GM21786 (cell line): ENCODE data around the gene PPFIBP1.
A peak's percentile ranks its signal among the peaks of the same experiment; 100 is the strongest.
"Not testable (repeated sequence)": the region's sequence is repeated elsewhere in the genome, so short reads cannot be mapped to it uniquely, and the experiment has no call there.

ENCODE experiments used
- ATAC-seq: cut with Tn5 transposase; IDR thresholded peaks from one replicate; pipeline ENCODE4 v1.9.1; 2021; ENCODE audit not compliant: unreplicated experiment

Gene PPFIBP1

GRCh38 chr12:27703720-27704452 lies 179.9 kb downstream of the PPFIBP1 start:
- ATAC-seq: peak; percentile 85

- ATAC-seq: no peak
These were observed 181.3 kb downstream of the PPFIBP1 start for GRCh38 chr12:27705263-27705662.

- no peak for ATAC-seq
These were observed 183.2 kb downstream of the PPFIBP1 start for GRCh38 chr12:27707216-27707615.

- no peak for ATAC-seq
These were observed 185.4 kb downstream of the PPFIBP1 start for GRCh38 chr12:27709212-27709931.

- peak; percentile 27 for ATAC-seq
These were observed 186.1 kb downstream of the PPFIBP1 start for GRCh38 chr12:27709932-27710591.

GRCh38 chr12:27710592-27711316 lies 186.7 kb downstream of the PPFIBP1 start, which contains the start of gene MRPS35:
Gene MRPS35 (plus strand): TSS chr12:27710832. CDS start chr12:27710844, 12 bp downstream.
- ATAC-seq: peak; percentile 96

GRCh38 chr12:27711317-27711682 lies 187.3 kb downstream of the PPFIBP1 start:
- ATAC-seq: peak; percentile 7

GRCh38 chr12:27711967-27712366 lies 188.0 kb downstream of the PPFIBP1 start:
- no peak for ATAC-seq

GRCh38 chr12:27723212-27723611 lies 199.2 kb downstream of the PPFIBP1 start:
- ATAC-seq: no peak

- no peak for ATAC-seq
These were observed 206.1 kb downstream of the PPFIBP1 start for GRCh38 chr12:27730097-27730588.

GRCh38 chr12:27732281-27732680 lies 208.3 kb downstream of the PPFIBP1 start:
- ATAC-seq: no peak

- no peak for ATAC-seq
These were observed 209.1 kb downstream of the PPFIBP1 start for GRCh38 chr12:27733052-27733656.

- no peak for ATAC-seq
These were observed 209.8 kb downstream of the PPFIBP1 start for GRCh38 chr12:27733791-27734190.

GRCh38 chr12:27734321-27734720 lies 210.3 kb downstream of the PPFIBP1 start:
- not testable (repeated sequence) for ATAC-seq

- ATAC-seq: no peak
These were observed 219.6 kb downstream of the PPFIBP1 start for GRCh38 chr12:27743601-27744000.
